WTC11 (cell line): ENCODE data around the gene CHPT1.

Experiments used
- GRHL2 ChIP-seq: fragments of 250-450 bp; sonication (Bioruptor Pico); IDR thresholded peaks from 2 replicates; pipeline ENCODE4 v1.8.0; 2022; ENCODE audit warnings: mild to moderate bottlenecking, moderate library complexity; ENCODE audit not compliant: insufficient replicate concordance, severe bottlenecking
- IRF2 ChIP-seq: sonication (generic); formaldehyde crosslinking; IDR thresholded peaks from 2 replicates; pipeline ENCODE4 v1.8.0; 2022; ENCODE audit warnings: low read depth, missing genetic modification reagents, borderline replicate concordance
- MAX ChIP-seq: sonication (generic); formaldehyde crosslinking; IDR thresholded peaks from 2 replicates; pipeline ENCODE4 v1.8.0; 2022; ENCODE audit warnings: mild to moderate bottlenecking, missing genetic modification reagents
- NFATC4 ChIP-seq: fragments of 250-450 bp; sonication (Bioruptor Pico); IDR thresholded peaks from 2 replicates; pipeline ENCODE4 v1.9.0; 2021; ENCODE audit warnings: mild to moderate bottlenecking
- NR2C2 ChIP-seq: sonication (generic); formaldehyde crosslinking; IDR thresholded peaks from 2 replicates; pipeline ENCODE4 v1.8.0; 2022; ENCODE audit warnings: mild to moderate bottlenecking, missing genetic modification reagents
- ZNF416 ChIP-seq: fragments of 250-450 bp; sonication (Bioruptor Pico); IDR thresholded peaks from 2 replicates; pipeline ENCODE4 v1.9.0; 2021; ENCODE audit warnings: mild to moderate bottlenecking, inconsistent platforms
- TF ChIP-seq, protein P1 (sequence below): fragments of 200-600 bp; IDR thresholded peaks from 2 replicates; pipeline ENCODE4 v1.8.0; 2022; ENCODE audit warnings: antibody characterized with exemption

DNA sequence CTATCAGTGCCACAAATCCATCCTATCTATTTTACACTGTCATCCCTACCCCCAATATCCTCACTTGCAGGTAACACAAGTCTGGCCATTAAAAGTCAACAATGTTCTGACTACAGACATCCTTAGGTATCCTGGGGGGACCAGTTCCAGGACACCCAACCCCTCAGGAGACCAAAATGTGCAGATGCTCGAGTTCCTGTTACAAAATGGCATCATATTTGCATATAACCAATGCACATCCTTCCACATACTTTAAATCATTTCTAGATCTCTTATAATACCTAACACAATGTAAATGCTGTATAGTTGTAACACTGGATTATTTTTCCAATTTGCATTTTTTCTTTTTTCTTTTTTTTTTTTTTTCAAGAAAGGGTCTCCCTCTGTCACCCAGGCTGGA lies 34.9 kb downstream of the CHPT1 start:
- TF ChIP-seq MAX (no peak), IRF2 (CRISPR knock-in tag) (no peak), NR2C2 (CRISPR knock-in tag) (no peak), GRHL2 (CRISPR knock-in tag) (no peak), ZNF416 (no peak), NFATC4 (CRISPR knock-in tag) (no peak)
- TF ChIP-seq, protein P1, sequence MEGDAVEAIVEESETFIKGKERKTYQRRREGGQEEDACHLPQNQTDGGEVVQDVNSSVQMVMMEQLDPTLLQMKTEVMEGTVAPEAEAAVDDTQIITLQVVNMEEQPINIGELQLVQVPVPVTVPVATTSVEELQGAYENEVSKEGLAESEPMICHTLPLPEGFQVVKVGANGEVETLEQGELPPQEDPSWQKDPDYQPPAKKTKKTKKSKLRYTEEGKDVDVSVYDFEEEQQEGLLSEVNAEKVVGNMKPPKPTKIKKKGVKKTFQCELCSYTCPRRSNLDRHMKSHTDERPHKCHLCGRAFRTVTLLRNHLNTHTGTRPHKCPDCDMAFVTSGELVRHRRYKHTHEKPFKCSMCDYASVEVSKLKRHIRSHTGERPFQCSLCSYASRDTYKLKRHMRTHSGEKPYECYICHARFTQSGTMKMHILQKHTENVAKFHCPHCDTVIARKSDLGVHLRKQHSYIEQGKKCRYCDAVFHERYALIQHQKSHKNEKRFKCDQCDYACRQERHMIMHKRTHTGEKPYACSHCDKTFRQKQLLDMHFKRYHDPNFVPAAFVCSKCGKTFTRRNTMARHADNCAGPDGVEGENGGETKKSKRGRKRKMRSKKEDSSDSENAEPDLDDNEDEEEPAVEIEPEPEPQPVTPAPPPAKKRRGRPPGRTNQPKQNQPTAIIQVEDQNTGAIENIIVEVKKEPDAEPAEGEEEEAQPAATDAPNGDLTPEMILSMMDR: no peak
